ENCODE measurements around the gene HSPA8.

- TF ChIP-seq, protein P1, sequence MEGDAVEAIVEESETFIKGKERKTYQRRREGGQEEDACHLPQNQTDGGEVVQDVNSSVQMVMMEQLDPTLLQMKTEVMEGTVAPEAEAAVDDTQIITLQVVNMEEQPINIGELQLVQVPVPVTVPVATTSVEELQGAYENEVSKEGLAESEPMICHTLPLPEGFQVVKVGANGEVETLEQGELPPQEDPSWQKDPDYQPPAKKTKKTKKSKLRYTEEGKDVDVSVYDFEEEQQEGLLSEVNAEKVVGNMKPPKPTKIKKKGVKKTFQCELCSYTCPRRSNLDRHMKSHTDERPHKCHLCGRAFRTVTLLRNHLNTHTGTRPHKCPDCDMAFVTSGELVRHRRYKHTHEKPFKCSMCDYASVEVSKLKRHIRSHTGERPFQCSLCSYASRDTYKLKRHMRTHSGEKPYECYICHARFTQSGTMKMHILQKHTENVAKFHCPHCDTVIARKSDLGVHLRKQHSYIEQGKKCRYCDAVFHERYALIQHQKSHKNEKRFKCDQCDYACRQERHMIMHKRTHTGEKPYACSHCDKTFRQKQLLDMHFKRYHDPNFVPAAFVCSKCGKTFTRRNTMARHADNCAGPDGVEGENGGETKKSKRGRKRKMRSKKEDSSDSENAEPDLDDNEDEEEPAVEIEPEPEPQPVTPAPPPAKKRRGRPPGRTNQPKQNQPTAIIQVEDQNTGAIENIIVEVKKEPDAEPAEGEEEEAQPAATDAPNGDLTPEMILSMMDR (IDR thresholded peaks at IDR 0.05; ENCODE audit: poor library complexity, severe bottlenecking): no peak
- TF ChIP-seq EP300 (conservative IDR thresholded peaks at IDR 0.05; ENCODE audit: poor library complexity, severe bottlenecking) (no peak), EZH2 (IDR thresholded peaks at IDR 0.05; ENCODE audit: borderline replicate concordance, insufficient read depth, low read length, poor library complexity, severe bottlenecking) (no peak), POLR2AphosphoS5 (IDR thresholded peaks at IDR 0.05) (no peak)
Observed at GRCh38 chr11:123082977-123083376, 21.0 kb upstream of the HSPA8 start.

All from neural cell (in vitro differentiated cells).